Neural crest cell (in vitro differentiated cells): ENCODE measurements around the gene FAXDC2. TPM values are rescaled to one million over a fixed set of nuclear protein-coding genes. Genes with fewer than 3 reads are reported as not detected.

Experiments used
- DNase-seq: peaks from one replicate; pipeline ENCODE4 v3.0.0; 2021; ENCODE audit warnings: low read depth, mixed read lengths, low spot score
- H3K27ac Mint-ChIP-seq: one replicate; pipeline ENCODE4 v1.8.0; 2021; ENCODE audit warnings: mild to moderate bottlenecking, mixed read lengths; ENCODE audit not compliant: unreplicated experiment
- H3K27me3 Mint-ChIP-seq: 2 replicates; pipeline ENCODE4 v1.8.0; 2021; ENCODE audit warnings: low read depth, mild to moderate bottlenecking, mixed read lengths
- H3K36me3 Mint-ChIP-seq: 2 replicates; pipeline ENCODE4 v1.8.0; 2021; ENCODE audit warnings: low read depth, mild to moderate bottlenecking, mixed read lengths
- H3K4me1 Mint-ChIP-seq: 2 replicates; pipeline ENCODE4 v1.8.0; 2021; ENCODE audit warnings: mixed read lengths
- H3K4me3 Mint-ChIP-seq: one replicate; pipeline ENCODE4 v1.8.0; 2021; ENCODE audit warnings: mild to moderate bottlenecking, mixed read lengths
- H3K9me3 Mint-ChIP-seq: 2 replicates; pipeline ENCODE4 v1.8.0; 2021; ENCODE audit warnings: mixed read lengths
- CTCF ChIP-seq: fragments of 200-600 bp; sonication (generic); conservative IDR thresholded peaks from 2 replicates; pipeline ENCODE4 v1.5.0; 2021; ENCODE audit warnings: antibody characterized with exemption, mild to moderate bottlenecking
- total RNA-seq: library from RNA; stranded (reverse); gene quantifications from 2 replicates; pipeline ENCODE4 v1.2.1, GENCODE V29; 2021

Gene FAXDC2
- total RNA-seq, 1 donor from 2014 or later = 2.7 TPM

DNA sequence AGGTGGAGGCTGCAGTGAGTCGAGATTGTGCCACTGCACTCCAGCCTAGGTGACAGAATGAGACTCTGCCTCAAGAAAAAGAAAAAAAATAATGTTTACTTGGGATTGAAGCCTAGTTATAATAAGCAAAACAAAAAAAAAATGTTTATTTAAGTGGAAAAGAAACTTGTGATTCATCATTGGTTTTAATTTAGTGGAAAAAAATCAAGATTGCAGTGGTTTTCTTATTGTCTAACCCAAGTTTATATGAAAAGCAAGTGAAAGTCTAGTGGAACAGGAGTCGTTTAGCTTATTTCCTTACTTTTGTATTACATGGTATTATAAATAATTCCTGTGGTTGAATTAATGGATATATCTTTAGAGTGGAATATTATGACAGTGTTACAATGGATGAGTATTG, 16.4 kb upstream of the FAXDC2 start:
- DNase-seq = no peak
- TF ChIP-seq CTCF = no peak
- Mint-ChIP-seq H3K27ac (no peak overlapping the region), H3K9me3 (no peaks in the 10 kb centered on the region), H3K4me3 (no peak overlapping the region), H3K4me1 (no peaks in the 10 kb centered on the region), H3K36me3 (peaks cover 21% of the 10 kb centered on the region), H3K27me3 (no peaks in the 10 kb centered on the region)

DNA sequence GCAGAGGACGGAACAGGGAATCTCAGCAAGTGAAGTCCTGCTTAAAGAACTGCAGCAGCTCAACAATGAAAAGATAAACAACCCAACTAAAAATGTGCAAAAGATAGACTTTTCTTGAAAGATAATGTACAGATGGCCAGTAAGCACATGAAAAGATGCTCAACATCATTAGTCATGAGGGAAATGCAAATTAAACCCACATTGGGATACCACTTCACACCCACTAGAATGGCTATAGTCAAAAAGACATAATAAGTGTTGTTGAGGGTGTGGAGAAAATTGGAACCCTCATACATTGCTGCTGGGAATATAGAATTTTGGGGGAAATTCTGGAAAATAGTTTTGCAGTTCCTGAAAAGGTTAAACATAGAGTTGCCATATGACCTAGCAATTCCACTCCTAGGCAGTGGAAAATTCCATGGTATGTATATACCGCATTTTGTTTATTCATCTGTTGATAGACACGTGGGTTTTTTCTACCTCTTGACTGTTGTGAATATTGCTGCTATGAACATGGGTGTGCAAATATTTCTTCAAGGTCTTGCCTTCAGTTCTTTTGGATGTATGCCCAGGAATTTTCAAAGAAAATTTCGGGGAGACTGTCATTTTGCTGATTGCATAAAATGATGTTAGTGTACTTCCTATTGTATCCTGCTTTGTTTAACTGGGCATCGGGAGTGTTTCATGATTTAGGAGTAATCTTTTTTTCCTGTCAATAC, 15.2 kb upstream of the FAXDC2 start:
- Mint-ChIP-seq H3K36me3 (peaks cover 19% of the 10 kb centered on the region), H3K4me3 (no peak overlapping the region), H3K9me3 (no peaks in the 10 kb centered on the region), H3K27ac (no peak overlapping the region), H3K4me1 (peaks cover 6% of the 10 kb centered on the region), H3K27me3 (no peaks in the 10 kb centered on the region)
- no peak for DNase-seq
- no peak for TF ChIP-seq CTCF

DNA sequence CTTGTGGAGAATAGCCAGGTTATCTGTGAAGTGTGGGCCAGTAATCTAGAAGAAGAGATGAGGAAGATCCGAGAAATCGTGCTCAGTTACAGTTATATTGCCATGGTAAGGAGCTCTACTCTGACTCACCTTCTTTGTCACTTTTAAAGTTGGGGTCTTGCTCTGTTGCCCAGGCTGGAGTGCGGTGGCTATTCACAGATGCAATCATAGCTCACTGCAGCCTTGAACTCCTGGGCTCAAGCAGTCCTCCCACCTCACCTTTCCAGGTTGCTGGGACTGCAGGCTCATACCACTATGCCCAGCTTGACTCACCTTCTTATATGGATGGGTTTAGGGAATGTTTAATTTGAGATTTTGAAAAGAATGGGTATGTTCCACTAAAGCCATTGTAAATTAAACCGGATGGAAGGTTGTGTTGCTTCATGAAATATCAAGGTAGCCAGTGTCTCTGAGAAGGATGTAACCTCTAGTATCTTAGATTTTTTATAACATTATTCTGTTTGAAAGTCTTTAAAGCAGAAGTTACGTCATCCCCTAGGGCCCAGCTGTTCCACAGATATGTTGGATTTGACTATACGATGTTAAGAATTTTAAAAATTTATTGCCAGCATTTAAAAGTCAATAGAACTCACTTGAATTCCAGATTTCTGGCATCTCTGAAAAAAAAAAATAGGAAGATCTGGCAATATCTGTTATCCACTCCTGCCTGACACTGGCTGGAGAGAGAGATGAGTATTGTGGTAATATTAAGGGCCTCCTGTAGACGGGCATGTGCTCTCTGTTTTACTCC, 13.1 kb upstream of the FAXDC2 start:
- Mint-ChIP-seq H3K27ac (no peak overlapping the region), H3K4me1 (peaks cover 24% of the 10 kb centered on the region), H3K9me3 (no peaks in the 10 kb centered on the region), H3K36me3 (peaks cover 16% of the 10 kb centered on the region), H3K4me3 (no peak overlapping the region), H3K27me3 (no peaks in the 10 kb centered on the region)
- TF ChIP-seq CTCF = no peak
- no peak for DNase-seq

GRCh38 chr5:154862766-154863165, 12.4 kb upstream of the FAXDC2 start:
- no peak for TF ChIP-seq CTCF
- H3K36me3 Mint-ChIP-seq = peaks cover 16% of the 10 kb centered on the region
- H3K27ac Mint-ChIP-seq = no peak overlapping the region
- H3K9me3 Mint-ChIP-seq = no peaks in the 10 kb centered on the region
- DNase-seq = no peak
- peaks cover 24% of the 10 kb centered on the region for H3K4me1 Mint-ChIP-seq
- peak overlapping the region; percentile 14 for H3K4me3 Mint-ChIP-seq
- H3K27me3 Mint-ChIP-seq = no peaks in the 10 kb centered on the region

DNA sequence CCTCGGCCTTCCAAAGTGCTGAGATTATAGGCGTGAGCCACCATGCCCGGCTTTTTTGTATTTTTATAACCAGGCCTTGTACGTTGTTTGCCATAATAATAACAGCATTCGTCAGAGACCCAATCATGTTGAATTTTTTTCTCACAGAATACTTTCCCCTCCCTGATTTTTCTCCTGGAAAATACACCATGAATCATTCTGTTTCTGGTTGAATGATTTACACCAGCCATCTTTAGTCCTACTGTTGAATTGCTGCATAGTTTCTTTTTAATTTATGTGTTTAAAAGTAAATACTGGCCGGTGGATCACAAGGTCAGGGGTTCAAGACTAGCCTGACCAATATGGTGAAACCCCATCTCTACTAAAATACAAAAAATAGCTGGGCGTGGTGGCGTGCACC, 11.5 kb upstream of the FAXDC2 start:
- H3K9me3 Mint-ChIP-seq = no peaks in the 10 kb centered on the region
- peak overlapping the region; percentile 40 for H3K27ac Mint-ChIP-seq
- H3K4me1 Mint-ChIP-seq = peaks cover 28% of the 10 kb centered on the region
- H3K4me3 Mint-ChIP-seq = peak overlapping the region; percentile 52
- H3K27me3 Mint-ChIP-seq = no peaks in the 10 kb centered on the region
- H3K36me3 Mint-ChIP-seq = peaks cover 13% of the 10 kb centered on the region
- no peak for DNase-seq
- TF ChIP-seq CTCF = no peak
